K562 treated with DMSO at 1 percent for 24 hours (cell line): ENCODE data around the gene PHACTR4. TPM values are rescaled to one million over a fixed set of nuclear protein-coding genes. Genes with fewer than 3 reads are reported as not detected.

Experiments used
- total RNA-seq: library from RNA; unstranded; fragments of 300-600 nt; gene quantifications from 2 replicates; pipeline ENCODE4 v1.2.3, GENCODE V29; 2022; ENCODE audit warnings: low read depth; ENCODE audit not compliant: insufficient read depth

PHACTR4 gene
- 25.3 and 27.5 TPM in 2 replicates for total RNA-seq

DNA sequence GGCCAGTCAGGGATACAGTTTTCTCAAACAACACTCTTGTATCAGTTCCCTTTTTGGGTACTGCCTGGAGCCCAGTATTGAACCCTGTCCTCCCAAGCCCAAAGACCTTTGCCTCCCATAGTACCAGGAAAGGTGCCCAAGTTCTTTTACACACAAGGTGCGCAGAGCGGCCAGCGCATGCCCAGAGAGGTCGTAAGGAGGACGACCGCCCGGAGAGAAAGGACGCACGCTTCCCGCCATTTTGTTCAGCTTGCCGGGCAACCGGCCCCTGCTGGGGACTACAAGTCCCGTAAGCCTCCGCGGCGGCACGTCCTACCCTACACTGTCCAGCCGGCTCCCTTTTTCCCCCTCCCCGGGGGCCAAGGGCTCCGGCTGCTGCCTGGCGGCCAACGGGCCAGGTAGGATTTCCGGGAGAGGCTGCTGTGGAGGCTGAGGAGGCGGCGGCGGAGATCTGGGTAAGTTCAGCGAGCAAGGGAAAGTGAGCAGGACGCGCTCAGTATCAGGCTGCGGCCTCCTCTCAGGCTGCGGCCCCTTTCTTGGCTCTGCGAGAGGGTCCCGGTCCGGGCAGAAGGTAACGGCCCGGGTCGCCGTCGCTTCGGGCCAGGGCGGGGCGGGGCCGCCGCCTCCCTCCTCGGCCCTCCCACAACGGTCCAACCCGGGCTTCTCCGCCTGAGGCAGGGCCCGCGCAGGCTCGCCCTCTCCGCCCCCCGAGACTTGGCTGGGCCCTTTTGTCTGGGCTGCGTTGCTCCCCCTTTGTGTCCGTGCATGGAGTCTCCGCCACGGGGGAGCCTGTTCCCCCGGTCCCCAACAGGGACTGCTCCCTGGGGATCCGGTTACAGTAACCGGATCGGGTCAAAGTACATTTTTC is at the start of gene PHACTR4:
Gene PHACTR4 (plus strand): TSS at position 370 of the 868 bp plus-strand sequence. CDS start 37,708 bp downstream, outside the sequence.

DNA sequence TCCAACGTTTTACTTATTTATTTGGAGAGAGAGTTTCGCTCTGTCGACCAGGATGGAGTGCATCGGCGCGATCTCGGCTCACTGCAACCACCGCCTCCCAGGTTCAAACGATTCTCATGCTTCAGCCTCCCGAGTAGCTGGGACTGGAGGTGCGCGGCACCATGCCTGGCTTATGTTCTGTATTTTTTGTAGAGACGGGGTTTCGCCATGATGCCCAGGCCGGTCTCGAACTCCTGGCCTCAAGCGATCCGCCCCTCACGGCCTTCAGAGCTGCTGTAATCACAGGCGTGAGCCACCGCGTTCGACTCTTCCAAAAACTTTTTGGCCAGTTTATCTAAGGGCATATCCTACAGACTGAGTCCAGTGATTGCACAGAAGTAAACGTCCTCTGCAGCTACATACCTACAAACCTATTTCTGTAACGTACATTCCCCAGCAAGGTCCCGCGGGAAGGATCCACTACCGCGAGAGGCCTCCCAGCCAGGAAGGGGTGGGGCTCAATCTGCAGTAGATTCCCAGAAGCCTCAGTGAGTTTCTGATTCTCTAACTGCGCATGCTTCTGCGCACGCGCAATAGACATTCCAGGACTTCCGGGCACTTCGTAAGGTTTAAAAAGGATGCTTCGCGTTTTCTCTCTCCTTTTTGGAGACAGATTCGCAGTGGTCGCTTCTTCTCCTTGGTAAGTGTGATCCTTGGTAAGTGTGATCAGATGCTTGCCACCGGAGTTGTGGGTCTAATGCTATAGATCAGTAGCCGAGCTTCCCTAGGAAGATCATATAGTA is 136.1 kb downstream of the PHACTR4 start, which contains the start of gene RCC1:
Gene RCC1 (plus strand): TSS at position 638 of the 782 bp plus-strand sequence. CDS start 23,824 bp downstream, outside the sequence.

Other genes starting within 250 kb of the PHACTR4 start
- gene PTAFR, start 193.1 kb upstream of the PHACTR4 start, total RNA-seq = 1.7 and 2.6 TPM in 2 replicates
- gene DNAJC8, start 136.7 kb upstream of the PHACTR4 start, total RNA-seq = 152 and 171 TPM in 2 replicates
- 787 and 817 TPM in 2 replicates for gene ATP5IF1, start 133.6 kb upstream of the PHACTR4 start, total RNA-seq
- 199 and 211 TPM in 2 replicates for gene SESN2, start 110.2 kb upstream of the PHACTR4 start, total RNA-seq
- gene MED18, start 40.7 kb upstream of the PHACTR4 start, total RNA-seq = 31.4 and 35.0 TPM in 2 replicates
- 226 and 229 TPM in 2 replicates for gene RCC1, start 136.3 kb downstream of the PHACTR4 start, total RNA-seq
- 34.3 and 36.4 TPM in 2 replicates for gene TRNAU1AP, start 183.3 kb downstream of the PHACTR4 start, total RNA-seq
- 0.49 and 2.0 TPM in 2 replicates for gene RAB42, start 222.5 kb downstream of the PHACTR4 start, total RNA-seq